Embryonic facial prominence (tissue), 1 donor: ENCODE data around the gene NKX6-2.
"Not testable (repeated sequence)": the region's sequence is repeated elsewhere in the genome, so short reads cannot be mapped to it uniquely, and the experiment has no call there.

Experiments
- DNase-seq: peaks from one replicate; pipeline ENCODE4 v3.0.0-alpha.2; 2016; ENCODE audit errors: extremely low spot score

Gene NKX6-2

DNA sequence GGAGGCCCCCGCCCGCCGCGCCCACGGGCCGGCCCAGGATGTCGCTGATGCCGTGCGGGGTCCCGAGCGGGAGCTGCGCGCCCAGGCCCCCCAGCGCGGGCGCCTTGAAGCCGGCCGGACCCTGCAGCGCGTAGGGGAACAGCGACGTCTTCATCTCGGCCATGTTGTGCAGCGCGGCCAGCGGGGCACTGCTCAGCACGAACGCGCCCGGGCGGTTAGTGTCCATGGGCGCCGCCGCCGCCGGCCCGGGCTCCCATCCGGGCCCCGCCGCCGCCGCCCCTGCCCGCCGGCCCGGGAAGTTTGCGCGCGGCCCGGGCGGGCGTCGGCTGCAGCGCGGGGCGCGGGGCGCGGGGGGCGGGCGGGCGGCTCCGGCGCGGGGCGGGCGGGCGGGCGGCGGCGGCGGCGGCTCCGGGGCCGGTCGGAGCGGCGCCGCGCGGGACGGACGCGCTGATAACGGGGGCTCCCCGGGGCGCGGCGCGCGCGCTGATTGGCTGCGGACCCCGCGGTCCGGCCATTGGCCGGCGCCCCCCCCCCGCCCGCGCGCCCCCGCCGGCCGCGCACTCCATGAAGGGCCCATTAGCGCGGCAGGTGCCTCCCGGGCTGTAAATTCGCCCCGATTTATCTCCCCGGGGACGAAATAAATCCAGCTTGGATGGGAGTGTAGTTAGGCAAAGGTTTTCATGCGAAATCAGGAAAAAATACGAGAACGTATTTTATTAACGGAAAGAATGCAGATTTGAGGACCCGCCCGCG lies at the start of gene NKX6-2:
NKX6-2 (minus strand) TSS at position 425 of the 753 bp plus-strand sequence; CDS start at position 226, 199 bp downstream.
- no peak for DNase-seq

DNA sequence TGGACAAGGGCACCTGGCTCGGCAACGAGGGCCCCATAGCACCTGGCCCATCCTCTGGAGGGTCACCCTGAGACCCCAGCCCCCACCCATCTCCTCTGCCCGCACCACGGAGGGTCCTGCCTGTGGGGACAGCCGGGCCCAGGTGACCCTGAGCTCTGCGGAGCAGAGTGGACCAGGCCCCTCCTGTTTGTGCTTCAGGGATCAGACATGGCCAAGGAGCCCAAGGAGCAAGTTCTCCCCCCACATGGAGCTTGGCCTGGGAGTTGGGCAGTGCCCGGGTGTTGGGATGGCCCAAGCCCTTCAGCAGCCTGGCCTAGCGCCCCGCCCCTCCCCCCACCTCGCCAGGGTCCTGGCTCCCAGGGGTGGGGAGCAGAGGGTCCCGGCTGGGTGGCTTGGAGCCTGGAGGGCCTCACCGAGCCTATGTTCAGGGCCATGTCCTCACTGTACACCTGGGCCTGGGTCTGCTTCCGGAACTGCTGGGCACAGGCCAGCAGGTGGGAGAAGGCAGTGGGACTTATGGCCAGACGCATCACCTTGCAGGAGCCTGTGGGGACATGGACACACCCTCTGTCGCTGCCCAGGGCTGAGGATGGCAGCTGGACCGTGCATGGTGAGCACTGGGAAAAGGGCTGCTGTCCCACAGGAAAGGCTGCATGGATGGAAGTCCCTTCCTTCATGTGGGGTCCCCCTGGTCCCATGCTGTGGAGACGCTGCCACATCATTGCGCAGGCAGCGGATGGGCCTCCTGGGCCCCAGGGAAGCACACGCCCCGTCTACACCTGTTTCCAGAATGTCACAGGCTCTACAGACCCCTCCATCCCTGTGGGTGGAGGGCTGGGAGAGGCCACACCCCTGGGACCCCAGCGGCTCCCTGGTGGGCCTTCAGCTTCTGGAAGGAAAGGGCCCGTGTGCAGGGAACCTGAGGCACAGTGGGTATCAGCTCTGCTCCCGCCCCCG lies 49.2 kb upstream of the NKX6-2 start:
- no peak for DNase-seq

DNA sequence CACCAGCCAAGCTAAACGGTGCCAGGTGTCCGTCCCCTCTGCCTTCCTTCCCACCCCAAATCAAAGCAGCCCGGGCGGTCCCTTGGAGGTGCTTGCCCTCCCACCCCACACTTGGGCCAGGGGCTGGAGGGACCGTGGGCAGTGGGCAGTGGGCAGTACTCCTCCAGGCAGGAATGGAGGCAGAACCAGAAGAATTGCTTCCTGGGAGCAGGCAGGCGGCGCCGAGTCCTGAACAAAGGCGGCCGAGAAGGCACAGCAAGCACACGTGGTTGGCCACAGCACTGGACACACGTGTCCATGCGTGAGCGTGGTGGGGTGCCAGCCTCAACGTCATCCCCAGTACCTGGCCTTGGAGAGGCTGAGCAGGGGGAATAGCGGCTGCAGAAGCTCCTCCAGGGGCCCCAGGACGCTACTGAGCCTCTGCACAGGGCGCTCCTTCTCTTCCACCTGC lies 48.4 kb upstream of the NKX6-2 start:
- DNase-seq: no peak

DNA sequence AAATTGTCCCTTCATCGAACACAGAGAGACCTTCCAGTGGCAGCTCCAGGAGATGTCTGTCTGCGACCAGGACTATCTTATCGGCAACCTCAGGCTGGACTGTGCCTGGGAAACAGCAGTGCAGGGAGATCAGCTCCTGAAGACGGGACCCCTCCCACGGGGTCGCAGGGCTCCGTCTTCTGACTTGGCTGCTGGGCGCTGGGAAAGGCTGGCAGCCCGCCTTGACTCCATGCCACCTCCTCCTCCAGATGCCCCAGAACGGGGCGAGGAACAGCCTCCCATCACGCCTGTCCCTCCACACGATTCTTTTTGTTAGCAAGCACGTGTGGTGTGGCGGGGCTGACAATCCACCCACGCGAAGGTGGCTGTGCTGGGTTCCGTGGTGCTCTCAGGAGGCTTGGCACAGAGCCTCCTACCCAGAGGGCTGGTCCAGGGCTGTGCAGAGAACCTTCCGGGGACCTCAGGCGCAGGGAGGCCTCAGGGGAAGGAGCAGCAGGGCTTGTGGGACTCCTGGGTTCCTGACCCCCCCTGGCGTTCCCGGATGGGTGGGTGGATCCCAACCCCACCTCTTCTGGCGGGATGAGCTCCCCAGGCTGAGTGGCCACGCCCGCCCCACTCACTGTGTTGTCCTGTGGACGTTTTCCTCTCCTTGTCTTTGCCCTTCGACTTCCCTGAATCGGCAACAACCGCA lies 47.6 kb upstream of the NKX6-2 start:
- no peak for DNase-seq

DNA sequence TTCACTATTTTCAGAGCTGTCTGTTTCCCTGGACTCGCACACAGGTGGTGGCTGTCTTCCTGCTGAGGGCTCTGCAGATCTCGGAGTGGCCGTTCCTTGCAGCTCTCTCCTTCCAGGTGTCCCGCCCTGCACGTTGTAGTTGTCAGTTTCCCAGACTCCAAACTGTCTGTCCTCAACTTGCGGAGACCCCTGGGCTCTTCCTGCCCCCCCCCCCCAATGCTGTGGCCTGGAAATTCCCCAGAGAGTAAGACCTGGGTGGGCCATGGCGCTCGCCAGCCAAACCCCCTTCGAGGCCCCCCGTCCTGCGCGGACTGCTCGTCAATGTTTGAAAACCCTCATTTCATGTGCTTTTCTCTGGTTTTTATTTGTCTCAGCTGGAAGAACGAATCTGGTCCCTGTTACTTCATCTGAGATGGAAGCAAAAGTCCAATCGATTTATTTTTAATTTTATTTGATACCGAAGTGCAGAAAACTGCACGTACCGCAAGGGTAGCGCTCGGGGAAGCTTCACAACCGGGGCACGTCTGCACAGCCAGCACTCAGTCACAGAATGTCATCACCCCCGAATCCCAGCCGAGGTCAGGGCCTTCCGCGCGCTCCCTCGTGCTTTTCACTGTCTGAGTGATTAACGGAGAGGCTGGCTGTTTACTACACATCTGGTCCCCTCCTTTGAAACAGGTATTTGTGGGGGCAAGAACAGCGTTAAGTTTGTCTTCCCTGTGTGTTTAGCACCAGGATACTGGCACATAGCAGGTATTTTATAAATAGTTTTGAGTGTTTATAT lies 46.4 kb upstream of the NKX6-2 start:
- no peak for DNase-seq

DNA sequence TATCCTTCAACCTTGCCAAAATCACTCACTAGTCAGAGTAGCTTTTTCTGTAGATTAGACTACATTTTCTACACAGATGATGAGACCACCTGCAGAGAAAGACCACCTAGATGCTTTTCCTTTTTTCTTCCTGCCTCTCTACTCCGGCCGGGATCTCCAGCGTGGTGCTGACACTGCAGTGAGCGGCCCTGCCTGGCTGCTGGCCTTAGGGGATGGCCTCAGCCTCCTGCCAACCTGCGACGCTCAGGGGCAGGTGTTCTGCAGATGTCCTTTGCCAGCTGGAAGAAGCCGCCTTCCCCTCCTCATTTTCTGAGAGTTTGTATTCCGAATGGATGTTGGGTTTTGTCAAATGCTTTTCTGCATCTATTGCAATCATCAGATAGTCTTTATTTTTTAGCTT lies 43.5 kb upstream of the NKX6-2 start:
- no peak for DNase-seq

DNA sequence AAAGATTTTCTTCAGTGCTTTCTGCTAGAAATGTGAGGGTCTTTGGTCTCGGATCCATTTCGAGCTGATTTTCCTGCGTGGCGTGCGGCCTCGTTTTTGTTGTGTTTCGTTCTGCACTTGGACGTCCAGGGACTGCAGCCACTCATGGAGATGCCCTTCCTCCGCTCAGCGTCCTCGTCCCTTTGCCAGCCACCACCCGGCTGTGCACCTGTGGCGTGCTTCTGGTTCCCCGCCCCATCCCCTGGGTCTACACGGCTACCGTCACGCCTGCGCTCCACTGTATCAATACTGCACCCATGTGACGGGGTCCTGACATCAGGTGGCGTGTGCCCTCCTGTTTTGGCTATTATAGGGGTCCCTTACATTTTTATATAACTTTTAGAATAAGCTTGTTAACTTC lies 42.7 kb upstream of the NKX6-2 start:
- DNase-seq: no peak

DNA sequence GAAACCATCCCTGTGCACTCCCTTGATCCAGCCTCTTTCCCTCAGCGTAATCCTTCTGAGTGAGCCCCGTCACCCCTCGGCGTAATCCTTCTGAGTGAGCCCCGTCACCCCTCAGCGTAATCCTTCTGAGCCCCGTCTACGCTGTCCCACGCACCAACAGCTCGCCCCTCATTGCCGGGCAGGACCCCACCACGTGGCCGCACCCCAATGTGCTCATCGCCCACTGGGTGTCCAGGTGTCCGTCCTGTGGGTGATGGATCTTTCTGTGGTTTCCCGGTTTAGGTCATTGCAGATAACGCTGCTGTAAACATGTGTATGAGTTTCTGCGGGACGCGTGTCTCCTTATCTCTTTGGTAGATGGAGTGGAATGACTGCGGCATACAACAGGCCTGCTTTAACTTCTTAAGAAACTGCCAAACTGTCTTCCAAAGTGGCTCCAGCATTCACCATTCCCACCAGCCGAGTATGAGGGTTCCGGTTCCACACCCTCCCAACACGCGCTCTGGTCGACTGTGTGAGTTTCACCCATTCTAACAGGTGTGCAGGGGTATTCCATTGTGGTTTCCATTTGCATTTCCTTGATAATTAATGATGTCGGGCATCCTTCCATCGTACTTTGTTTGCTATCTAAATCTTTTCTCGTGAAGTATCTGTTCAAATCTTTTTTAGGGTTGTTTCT lies 42.1 kb upstream of the NKX6-2 start:
- no peak for DNase-seq

DNA sequence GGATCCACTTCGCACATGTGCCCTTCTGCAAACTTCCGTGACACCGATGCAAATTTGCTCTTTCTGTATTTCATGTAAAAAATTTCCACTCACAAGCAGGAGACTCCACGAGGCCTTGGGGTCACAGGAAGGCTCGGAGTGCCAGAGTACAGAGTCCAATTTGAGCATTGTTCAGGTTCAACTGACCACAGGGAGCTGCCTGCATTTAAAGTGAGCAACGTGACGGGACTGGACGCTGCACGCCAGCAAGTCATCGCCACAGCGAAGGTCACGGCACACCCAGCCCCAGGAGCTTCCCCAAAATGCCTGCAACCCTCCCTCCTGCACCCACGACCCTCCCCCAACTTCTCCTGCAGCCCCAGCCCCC lies 41.5 kb upstream of the NKX6-2 start:
- DNase-seq: no peak

DNA sequence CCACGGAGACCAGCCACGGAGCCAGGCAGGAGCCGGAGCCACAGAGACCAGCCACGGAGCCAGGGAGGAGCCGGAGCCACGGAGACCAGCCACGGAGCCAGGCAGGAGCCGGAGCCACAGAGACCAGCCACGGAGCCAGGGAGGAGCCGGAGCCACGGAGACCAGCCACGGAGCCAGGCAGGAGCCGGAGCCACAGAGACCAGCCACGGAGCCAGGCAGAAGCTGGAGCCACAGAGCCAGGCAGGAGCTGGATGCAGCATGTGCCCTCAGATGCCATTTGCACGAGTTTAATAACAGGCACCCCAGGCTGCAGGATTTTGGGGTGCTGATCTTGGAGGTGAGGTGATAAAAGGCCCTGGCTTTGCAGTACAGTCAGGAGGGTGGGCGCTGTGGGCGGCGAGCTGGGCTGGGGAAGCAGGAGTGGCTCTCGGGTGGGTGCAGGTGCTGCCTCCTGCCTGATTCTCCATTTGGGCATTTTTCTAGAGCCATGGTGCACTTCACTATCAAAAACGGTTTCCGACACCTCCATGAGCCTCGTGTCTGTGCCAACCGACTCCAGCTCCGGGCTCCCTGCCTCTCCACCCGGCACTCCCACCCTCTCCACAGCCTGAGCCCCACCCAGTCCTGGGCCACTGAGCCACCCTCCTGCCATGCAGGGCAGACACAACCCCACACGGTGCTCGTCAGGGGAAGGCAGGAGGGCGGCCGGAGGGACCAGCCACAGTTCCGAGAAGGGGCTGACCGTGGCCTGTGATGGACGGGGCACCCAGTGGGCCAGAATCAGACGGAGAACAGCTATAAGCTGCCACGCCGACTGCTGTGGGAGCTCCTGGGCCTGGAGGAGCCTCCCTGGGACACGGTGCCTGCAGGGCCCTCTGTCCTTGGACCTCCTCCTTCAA lies 40.8 kb upstream of the NKX6-2 start:
- DNase-seq: no peak

DNA sequence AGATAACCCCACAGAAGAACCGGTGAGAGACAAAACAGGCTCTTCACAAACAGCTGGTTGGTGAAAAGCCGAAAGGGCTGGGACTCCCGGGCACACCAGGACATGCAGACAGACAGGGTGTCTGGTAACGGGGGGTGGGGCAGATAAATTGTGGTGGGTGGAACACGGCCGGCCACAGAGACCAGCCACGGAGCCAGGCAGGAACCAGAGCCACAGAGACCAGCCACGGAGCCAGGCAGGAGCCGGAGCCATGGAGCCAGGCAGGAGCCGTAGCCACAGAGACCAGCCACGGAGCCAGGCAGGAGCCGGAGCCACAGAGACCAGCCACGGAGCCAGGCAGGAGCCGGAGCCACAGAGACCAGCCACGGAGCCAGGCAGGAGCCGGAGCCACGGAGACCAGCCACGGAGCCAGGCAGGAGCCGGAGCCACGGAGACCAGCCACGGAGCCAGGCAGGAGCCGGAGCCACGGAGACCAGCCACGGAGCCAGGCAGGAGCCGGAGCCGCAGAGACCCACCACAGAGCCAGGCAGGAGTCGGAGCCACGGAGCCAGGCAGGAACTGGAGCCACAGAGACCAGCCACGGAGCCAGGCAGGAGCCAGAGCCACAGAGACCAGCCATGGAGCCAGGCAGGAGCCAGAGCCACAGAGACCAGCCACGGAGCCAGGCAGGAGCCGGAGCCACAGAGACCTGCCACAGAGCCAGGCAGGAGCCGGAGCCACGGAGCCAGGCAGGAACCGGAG lies 40.0 kb upstream of the NKX6-2 start:
- not testable (repeated sequence) for DNase-seq

DNA sequence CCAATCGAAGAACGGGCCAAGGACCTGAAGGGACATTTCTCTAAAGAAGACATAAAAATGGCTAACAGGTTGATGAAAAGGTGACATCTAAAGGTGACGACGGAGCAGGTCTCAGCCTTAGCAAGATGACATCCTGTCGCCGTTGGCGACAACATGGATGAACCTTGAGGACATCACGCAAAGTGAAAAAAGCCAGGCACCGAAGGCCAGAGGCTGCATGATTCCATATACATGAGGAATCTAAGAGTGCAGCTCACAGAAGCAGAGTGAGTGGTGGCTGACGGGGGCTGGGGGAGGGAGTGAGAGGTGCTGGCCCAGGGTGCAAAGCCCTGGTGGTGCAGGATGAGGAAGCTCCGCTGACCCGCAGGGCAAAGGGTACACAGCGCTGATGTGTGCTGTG lies 34.1 kb upstream of the NKX6-2 start:
- no peak for DNase-seq

DNA sequence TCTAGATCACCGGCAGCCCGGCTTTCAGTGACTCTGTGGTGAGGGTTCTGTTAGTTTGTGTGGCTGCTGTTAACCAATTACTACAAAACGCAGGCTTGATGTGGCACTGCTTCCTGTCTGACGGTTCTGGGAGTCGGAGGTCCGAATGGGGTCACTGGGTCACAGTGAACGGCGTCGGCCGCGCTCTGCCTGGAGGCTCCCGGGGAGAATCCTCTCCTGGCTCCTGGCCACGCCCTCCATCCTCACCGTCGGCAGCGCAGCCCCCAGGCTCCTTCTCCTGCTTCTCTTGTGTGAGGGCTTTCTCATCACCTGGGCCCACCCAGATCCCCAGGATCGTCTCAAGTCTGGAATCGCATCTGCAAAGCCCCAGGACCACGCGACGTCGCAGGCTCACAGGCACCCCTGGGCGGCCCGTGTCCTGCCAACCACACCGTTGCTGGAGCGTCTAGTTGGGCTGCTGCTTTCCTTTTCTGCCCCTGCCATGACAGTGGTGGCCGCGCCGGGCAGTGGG lies 31.8 kb upstream of the NKX6-2 start:
- no peak for DNase-seq

DNA sequence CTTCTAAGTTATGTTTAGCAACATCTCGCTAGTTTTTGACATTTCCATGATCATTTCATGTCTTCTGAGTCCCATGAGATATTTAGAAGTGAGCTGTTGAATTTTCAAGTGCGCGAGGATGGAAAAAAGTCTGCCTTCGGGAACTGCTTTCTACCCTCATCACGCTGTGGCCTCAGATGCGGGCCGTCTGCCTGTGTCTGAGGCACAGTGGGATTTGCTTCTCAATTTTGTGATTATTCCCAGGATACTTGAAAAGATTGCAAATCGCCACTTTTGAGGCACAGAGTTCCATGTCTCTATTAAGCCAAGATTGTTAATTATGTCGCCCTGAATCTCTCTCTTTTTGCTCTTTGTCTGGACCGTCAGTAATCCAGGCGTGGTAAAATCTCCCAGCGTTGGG lies 30.8 kb upstream of the NKX6-2 start:
- DNase-seq: no peak

DNA sequence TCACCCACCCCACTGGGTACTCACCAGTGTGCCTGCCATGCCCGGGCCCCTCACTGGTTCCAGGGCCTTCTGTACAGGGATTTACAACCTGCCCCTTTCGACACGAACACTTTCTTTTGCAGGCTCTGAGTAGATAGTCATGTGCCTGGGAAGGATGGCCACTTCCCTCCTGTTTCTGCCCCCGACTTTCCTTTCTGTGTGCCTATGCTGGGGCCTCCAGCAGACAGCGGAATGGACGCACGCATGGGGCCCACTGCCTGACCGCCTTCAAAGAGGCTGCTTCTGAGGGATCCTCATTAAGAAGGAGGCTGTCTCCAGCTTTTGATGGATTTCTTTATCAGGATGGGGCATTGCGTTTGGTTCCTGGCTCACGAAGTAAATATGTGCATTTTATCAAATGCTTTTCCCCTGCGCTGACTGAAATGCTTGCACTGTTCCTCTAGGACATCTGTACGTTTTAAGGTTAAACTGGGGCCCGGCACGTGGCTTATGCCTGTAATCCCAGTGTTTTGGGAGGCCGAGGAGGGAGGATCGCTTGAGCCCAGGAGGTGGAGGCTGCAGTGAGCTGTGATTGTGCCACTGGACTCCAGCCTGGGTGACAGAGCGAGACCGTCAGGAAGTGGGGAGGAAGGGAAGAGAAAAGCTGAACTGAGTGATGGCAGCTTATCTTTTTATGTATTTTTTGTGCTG lies 29.4 kb upstream of the NKX6-2 start:
- DNase-seq: no peak

DNA sequence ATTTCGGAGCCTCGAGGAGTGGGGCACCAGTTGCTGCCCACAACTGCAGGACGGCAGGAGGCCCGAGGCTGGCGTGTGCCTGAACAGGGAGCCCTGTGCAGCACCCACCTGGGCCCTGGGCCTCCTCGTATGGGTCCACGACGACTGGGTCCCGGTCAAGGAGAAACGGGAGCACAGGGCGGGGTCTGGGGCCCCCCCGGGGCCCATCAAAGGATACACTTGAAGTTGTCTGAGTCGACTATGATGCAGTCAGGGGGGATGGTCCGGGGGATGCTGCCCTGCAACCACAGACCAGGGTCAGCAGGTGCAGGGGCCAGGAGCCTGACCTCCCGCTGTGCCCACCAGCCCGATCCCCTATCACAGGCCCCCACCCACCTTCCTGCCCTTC lies 28.5 kb upstream of the NKX6-2 start:
- no peak for DNase-seq

DNA sequence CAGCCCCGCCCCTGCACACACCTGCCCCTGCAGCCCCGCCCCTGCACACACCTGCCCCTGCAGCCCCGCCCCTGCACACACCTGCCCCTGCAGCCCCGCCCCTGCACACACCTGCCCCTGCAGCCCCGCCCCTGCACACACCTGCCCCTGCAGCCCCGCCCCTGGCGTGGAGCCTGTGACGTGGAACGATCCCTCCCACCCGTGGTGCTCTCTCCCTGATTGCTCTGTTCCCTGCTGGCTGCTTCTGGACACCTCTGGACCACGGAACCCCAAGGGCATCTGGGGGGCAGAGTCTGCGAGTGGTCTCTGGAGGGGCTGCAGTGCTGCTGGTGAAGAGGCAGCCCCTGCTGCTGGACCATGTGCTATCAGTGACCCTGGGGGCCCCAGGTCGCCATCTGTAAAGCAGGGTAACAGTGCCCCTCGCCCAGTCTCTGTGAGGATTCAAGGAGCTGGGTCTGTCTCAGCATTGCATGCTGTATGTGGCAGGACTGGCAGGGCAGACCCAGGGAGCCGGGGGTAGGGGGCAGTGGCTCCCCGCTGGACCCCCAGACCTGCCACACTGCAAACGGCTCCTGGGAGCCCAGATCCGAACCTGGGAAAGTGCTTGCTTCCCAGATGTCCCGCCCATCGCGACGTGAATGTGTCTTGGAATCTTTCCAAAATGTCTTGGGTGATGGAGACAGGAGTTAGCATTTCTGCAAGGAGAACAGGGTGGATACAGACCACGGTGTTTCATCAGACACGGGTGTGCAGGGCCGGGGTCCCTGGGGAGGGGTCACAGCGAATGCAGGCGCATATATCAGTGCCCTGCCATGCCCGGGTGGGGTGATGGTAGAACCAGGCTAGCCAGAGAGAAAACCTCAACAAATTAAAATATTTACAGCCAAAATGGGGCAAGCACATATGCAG lies 27.9 kb upstream of the NKX6-2 start:
- DNase-seq: no peak
